Stimulated activated CD4-positive, alpha-beta T cell treated with anti-CD3 and anti-CD28 coated beads, Interleukin-12 subunit alpha, Interleukin-12 subunit beta, amount 100 ng/mL, for 24 hours (primary cell): ENCODE results near the gene HNRNPH2.
A peak's percentile ranks its signal among the peaks of the same experiment; 100 is the strongest.

Experiments
- DNase-seq, 2 experiments: peaks; one replicate each; pipeline ENCODE4 v3.0.0-alpha.2; 2020; ENCODE audit warnings: low read depth in 2 of 2

The HNRNPH2 gene

DNA sequence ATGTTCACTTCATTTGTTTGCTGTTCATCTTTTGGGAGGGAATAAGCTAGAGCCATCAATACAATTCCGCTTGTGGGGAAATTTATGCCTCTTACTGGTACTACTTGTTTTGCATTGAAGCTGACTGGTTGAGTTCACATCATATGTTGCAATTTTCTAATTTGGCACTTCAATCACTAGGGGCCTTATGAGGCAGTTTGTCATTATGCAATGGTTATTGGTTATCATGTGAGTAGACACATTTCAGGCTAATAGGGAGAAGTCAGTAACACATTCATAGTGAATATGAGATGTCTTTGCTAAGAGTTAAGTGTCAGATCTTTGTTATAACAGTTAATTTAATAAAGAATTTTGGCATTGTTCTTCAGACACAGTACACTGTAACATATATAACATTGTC, 12.2 kb upstream of the HNRNPH2 start:
- DNase-seq, result no peak

DNA sequence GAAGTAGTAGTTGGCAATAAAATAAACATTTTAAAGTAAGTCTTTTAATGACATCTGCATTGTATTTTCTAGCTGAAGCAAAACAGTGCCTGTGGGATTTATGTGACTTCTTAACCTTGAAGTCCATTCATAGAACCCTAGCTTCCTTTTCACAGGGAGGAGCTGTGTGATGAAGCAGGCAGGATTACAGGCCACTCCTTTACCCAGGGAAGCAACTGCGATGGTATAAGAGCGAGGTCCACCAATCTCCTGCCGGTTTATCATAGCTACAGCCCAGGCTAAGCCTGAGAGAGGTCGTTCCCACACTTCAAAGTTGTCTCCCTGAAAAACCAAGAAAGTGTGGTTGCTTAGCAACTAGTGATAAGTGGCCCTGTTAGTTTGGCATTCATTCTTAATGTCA, 10.2 kb upstream of the HNRNPH2 start:
- no peak for DNase-seq

DNA sequence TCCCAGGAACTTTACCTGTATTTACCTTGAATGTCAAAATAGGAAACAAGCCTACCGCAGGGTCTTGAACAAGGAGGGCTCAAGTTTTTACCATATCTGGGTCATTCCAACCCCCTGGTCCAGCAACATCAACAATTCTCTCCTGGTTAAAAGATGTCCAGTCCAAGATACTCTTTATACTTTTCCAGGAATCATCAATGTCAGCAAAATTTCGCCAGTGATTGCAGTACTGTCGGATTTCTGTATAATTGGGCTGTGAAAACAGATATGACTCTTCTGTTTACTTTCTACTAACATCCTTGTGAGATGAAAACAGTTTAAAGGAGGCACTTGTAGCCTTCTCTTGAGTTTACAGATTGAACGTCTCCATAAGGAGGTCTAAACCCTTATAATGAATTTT, 9.3 kb upstream of the HNRNPH2 start:
- no peak for DNase-seq

DNA sequence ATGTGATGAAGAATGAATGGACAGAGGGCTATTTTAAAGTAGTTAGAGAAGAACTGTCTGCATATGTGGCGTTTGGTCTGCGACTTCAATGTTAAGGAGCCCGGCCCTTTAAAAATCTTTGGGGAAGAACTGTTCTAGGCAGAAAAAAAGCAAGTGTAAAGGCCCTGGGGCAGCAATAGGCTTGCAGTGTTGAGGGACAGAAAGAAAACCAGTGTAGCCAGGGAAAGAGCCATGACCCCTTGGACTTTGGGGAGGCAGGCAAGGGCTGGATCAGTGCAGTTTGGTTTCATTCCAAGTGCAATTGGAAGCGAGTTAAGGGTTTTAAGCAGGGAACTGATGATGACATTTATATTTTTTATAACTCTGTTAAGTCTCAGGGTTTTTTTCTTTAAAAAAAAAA, 8.2 kb upstream of the HNRNPH2 start:
- DNase-seq, result no peak

DNA sequence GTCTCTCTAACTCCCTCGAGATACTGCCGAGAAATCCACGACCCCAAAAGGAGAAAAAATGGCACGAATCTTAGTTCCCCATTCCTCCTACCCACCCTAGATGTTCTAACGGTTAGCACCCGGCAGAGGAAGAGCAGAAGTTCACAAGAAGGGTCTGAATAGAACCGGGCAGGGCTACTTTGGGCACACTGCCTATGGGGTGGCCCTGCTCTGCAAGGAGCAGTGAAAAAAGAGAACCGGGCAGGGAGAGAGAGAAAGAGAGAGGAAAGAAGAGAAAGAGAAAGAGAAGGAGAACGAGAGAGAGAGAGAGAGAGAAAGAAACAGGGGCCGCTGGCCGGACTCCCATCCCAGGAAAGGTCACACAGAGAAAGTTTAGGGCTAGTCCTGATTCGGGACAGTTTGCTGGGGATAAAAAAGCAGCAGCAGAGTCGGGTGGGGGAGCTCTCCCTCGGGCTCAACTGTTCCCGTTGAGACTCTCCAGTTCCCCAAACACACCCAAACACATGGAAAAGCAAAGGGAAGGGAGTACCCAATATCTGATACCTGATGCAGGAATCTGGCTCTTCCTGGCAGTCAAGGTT, 765 bp upstream of the HNRNPH2 start:
- no peak for DNase-seq

DNA sequence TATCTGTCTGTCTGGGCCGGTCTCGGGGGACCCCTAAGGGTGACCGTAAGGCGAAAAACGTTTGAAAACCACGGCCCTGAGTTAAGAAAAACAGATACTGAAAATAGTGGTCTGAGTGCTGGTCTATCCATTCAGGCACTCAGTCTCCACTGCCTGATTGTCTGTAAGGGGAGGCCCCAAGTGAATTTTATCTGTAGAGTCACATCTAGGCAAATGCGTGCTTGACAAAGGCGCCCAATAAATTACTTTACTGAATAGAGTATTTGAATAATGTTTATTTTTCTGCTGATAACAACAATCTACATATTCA, 465 bp downstream of the HNRNPH2 start:
- no peak for DNase-seq

DNA sequence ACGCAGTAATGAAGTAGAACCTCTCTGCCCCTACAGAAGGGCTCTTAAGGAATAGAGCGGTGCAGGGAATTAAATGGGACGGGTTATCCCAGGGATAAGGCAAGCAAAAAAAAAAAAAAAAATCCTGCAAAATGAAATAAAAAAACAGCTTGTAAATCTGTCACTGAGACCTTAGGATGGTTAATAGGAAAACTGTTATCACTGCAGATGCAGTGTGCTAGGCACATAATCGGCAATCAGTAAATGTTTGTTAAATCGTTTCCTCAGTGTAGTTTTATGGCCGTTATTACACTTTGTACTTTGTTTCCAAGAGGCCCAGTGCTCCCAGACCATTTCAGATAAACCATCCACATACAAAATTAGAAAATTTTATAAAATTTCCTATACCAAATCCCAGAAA, 1.0 kb downstream of the HNRNPH2 start:
- DNase-seq, result no peak

DNA sequence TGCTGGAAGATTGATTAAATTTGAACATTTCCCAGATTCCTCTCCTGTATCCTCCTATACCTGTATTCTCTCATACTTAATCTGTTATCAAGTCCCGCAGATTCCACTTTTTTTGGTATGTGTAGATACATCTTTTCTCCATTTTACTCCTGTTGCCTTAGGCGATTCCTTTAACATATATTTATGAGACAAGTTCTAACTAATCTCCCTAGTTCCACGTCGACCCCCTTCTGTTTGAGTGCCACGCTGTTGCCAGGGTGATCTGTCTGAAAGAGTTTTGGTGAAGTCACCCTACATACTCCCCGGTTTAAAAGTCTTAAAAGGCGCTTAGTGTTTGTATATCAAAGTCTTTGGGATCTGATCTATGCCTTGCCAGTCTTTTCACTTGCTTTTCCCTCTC, 2.4 kb downstream of the HNRNPH2 start:
- DNase-seq, result no peak

DNA sequence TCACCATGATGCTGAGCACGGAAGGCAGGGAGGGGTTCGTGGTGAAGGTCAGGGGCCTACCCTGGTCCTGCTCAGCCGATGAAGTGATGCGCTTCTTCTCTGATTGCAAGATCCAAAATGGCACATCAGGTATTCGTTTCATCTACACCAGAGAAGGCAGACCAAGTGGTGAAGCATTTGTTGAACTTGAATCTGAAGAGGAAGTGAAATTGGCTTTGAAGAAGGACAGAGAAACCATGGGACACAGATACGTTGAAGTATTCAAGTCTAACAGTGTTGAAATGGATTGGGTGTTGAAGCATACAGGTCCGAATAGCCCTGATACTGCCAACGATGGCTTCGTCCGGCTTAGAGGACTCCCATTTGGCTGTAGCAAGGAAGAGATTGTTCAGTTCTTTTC, 4.0 kb downstream of the HNRNPH2 start:
- DNase-seq, result no peak

DNA sequence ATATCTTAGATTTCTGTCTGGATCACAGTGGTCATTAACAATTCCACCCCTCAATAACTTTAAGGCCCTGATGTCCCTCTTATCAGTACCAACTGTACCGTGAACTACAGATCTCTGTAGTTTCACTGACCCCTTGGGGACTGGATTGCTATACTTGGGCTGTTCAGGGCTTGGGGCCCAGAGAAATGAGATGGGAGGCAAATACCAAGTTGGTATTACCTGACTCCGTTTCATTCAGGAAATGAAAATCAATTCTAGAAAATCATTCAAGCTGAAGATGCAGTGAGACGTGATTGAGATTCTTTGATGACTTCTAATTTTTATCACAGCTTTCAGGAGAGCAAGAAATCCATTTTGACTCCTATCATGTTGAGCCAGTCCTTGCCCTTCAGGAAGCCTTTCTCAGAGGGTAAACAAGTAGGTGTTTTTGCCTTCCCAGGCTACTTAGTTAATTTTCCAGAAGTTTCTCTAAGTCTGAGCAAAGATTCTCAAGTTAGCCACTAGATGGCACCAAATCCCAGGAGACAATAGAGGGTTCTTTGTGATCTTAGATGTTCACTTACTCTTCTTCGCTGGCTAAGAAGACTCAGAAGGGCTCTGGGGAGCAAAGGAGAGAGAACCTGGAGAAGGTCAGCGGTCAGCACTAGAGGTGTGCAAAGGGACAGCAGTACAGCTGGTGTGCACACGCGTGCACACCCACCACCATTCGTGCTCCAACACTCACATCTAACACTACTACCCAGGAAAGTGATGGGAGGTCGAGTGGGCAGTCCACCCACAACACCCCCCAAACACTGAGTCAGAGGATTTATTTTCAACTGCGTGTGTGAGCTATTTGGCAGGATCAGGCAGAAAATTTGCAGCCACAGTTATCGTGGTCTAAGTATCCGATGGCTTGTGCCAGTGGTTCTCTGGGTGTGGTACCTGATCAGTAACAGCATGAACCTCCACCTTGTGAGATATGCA, 7.4 kb downstream of the HNRNPH2 start:
- no peak for DNase-seq

DNA sequence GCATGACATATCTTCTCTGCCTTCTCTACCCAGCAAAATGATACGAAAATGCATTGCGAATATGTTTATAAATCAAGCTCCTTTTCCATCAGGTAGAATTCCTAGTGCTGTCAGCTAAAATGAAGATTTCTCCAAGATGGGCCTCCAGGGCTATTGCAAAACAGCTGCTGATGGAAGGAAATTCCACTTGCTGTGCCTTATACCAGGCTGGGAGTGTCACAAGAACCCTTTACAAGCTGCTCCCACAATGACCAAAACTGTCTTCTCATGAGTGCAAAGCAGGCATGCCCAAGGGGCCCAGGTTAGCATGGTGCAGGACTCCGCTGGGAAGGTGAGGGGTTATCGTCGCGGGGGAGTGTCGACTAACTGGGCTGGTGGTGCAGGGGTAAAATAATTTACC, 8.7 kb downstream of the HNRNPH2 start:
- no peak for DNase-seq

DNA sequence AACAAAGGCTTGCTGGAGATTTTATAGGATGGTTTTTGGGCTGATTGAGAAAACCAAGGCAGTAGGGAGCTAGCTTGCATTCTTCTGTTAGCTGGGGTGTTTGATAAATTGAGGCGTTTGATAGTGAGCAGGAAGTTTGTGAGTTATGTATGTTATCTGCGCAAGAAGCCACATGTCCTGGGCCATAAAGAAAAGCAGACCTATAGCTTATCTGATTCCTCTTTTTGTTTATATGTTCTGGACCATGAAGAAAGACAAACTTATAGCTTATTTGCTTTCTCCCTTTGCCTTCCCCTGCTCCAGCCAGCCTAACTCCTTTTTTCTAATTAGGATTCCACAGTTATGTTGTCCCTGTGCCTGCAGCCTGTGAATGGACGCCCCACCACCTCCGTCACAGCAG, 9.2 kb downstream of the HNRNPH2 start:
- DNase-seq, result no peak

DNA sequence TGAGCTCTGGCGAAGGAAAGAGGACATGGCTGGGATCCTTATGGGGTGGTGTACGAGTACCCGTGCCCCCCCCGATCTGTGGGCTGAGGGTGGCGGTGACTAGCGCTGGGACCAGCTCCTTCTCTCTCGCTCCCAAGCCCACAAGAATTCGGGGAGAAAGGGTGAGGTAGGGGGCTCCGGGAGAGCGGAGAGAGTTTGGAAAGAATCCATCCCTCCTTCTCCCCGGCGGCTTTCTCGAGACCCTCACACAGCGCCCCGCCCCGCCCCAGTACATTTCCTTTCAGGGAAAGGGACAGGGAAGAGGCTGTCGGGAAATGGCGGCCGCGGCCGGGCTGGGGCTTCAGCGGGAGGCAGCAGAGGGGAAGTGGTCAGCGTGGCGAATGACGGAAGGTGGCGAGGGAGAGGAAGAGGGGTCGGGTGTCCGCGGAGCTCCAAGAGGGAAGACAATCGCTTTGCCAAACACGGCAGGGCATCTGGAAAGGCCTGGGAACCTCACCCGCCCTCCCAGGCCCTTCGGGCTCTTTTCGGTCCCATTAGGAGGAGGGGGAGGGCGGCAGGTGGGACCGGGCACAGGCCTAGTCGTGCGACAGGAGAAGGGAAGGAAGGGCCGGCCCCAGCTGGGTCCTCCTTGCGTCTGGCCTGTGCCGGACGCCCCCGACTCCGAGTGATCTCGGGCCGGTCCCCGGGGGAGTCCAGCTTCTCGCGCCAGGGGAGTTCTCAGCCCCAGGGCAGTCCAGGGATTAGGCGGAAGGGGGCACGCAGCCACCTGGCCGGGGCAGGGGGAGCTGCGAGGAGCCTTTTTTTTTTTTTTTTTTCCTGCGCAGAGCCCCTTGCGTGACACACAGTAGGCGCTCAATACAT, 10.2 kb downstream of the HNRNPH2 start:
- peak in 1 of 2 experiments; percentile 16 for DNase-seq

DNA sequence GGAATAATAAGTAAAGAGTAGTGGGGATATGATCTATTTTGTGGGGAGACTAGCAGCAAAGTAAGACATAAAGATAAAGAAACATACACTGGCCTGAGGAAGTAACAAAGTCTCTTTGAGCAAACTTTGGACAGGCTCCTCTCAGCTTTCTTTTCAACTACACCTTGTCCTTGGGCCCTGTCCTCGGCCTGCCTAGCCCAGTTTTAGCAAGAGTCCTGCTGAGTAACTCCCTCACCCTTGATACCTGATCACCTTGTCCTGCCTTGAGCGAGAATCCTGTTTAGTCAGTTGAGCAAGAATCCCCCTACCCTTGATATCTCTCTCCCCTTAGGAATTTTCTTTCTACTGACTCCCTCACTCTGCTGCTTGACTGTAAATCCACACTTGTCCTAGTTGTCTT, 11.5 kb downstream of the HNRNPH2 start:
- no peak for DNase-seq

DNA sequence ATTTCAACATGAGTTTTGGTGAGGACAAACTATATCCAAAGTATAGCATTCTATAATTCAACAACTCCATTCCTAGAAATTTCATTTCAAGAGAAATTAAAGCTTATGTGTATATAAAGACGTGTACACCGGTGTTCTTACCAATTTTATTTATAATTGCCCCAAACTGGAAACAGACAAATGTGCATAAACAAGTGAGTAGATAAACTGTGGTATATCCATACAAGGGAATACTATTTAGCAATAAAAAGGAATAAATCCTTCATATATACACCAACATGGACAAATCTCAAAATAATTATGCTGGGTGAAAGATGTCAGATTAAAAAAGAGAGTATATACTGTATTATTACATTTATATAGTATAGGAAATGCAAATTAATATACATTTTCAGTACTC, 19.9 kb downstream of the HNRNPH2 start:
- no peak for DNase-seq

DNA sequence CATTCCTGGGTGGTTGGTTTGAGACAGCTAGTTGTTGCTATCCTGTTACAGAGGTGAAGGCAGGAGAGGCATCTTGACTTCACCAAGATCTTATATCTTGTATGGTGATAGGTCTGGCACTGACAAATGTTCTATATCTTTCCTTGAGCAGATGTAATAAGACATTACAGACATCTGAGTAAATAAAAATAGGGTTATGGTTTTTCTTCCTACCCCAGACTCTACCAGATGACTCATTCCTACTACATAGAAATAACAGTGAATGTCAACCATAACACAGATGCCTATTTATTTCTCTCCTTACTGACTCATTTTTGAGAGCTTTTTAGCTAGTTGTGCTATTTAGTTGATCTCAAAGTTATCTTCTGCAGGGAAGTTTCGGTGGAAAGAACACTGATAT, 21.9 kb downstream of the HNRNPH2 start:
- DNase-seq, result no peak

DNA sequence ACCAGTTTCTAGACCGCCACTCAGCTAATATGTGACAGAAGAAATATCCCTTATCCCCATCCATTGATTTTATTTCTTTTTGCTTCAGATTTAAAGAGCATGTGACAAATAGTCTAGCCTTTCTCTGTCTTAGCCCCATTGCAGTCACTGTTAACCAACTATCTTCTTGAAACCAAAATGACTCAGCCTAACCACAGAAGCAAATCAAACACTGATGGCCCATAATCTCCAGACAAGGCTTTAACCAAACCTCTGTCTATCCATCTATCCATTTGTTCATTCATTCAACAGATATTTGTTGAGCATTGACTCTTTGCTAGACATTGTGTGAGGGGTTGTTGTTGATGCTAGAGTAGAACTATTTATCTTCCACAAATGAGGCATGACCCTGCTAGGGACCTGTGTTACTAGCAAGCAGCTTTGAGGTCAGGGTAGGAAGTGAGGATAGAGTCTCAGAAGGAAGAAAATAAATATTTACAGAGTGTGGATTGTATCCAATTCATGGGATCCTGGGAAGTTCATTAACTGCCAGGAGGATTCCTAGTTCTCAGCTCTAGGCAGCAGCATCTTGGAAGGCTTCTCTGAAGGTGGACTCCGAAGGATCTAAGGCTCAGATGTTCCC, 22.5 kb downstream of the HNRNPH2 start:
- DNase-seq, result no peak

DNA sequence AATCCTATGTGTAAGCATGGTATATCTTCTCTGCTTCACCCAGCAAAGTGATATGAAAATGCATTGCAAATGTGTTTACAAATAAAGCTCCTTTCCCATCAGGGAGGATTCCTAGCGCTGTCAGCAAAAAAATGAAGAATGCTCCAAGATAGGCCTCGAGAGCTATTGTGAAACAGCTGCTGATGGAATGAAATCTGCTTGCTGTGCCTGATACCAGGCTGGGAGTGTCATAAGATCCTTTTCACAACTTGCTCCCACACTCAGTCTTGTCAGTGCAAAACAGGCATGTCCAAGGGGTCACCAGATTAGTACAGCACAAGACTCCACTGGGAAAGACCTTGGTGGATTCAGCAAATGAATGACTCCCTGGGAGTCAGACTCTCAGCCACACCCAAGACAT, 34.1 kb downstream of the HNRNPH2 start:
- no peak for DNase-seq

DNA sequence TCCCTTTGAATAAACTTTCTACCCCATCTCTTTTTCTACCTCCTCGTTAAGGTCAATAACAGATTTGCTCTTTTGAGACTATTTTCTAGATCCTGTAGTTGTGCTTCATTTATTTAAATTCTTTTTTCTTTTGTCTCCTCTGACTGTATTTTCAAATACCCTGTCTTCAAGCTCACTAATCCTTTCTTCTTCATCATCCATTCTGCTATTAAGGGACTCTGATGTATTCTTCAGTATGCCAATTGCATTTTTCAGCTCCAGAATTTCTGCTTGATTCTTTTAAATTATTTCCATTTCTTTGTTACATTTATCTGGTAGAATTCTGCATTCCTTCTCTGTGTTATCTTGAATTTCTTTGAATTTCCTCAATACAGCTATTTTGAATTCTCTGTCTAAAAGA, 41.3 kb downstream of the HNRNPH2 start:
- DNase-seq, result no peak

DNA sequence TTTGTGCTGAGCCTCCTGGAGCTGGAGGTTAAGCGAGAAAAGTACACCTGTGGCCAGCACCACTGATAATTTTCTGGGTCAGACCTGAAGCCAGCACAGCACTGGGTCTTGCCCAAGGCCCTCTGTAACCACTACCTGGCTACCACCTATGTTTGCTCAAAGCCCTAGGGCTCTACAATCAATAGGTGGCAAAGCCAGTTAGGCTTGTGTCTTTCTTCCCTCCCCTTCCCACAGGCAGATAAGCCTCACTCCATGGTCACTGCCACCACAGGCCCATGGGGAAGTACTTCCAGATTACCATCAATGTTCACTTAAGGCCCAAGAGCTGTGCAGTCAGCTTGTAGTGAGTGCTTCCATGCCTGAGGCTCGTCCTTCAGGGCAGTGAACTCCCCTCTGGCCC, 42.1 kb downstream of the HNRNPH2 start:
- no peak for DNase-seq

DNA sequence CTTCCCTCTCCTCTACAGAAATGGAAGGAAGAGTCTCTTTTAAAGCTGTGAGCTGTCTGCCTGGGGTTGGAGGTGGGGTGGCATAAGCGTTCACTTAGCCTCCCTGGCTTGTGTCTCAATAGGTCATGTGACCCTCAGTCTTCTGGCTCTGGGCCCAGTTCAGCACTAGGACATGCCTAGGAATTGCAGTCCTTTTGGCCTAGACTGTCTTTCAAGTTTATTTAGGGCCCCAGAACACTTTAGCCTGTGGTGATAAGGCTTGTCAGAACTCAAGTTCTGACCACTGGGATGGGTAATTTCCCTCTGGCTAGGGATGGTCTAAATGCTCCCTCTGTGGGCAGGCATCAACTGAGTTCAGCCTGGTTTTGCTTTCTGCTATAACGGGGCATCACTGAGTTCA, 42.9 kb downstream of the HNRNPH2 start:
- no peak for DNase-seq

DNA sequence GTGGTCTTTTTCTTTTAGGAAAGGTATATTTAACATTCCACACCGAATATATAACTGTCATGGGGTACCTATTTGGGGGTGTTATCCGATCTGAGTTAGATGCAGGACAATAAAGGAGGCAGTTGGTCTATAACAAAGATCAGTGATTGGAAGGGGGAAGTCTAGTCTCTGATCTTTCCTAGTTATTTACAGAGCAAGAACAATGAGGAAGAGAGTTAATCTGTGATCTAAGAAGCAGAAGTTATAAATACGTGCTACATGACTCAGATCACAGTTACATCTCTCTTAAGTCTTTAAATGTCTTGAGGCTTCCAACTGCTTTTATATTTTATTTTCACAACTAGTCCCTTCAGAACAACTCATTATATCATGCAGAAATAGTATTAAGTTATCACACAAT, 44.0 kb downstream of the HNRNPH2 start:
- no peak for DNase-seq
